Stimulated activated CD8-positive, alpha-beta memory T cell treated with anti-CD3 and anti-CD28 coated beads, Interleukin-7, amount 100 ng/mL, for 1 hour (primary cell): Measurements from ENCODE around the gene GALNT9.

Experiments used
- DNase-seq, 2 donors: peaks; one replicate each; pipeline ENCODE4 v3.0.0-alpha.2; 2020; ENCODE audit warnings: low read depth in 2 of 2

Gene GALNT9

DNA sequence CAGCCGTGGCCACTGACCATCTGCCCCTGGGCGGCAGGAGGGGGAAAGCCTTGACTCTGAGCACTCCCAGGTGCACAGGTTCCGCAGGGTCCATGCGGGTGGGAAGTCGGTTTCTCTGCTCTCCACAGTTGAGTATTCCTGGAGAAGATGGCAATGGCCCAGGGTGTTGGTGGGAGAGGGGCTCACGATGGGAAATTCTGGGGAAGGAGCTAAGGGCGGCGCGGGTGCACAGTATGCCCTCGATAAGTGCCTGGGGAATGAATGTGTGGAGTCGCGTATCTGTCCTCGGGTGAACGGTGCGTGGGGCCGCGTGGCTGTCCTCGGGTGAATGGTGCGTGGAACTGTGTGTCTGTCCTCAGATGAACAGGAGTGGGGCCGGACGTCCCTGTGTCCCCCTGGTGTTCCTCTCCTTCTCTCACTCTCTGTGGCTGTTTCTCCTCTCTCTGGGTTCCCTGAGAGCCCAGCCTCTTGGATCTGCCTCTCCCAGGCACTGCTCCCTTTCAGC lies 147.1 kb downstream of the GALNT9 start:
- DNase-seq = no peak

DNA sequence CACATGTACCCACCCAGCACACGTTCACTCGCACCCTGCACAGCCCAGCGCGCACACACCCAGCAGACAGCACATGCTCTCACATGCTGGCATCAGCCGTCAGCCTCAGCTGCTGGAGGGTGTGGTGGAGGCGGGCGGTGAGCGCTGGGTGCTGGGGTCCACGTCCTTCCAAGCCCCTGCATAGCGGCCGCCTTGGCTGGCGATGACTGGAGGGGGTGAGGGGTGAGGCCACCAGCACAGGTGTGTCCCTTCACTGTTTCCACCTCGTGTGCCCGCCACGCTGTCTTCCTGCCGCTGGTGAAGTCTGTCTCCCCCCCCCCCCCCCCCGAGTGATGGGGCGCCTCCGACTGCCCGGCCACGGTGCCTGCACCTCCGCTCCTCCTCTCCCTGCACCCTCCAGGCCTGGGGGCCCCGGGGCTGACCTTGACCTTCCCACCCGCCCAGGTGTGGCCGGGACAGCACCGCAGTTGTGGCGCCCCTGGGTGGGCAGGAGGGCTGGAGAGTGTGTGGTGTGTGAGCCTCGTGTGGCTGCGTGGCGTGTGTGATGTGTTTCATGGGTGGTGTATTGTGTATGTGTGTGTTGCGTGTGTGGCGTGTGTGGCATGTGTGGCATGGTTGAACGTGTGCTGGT lies 147.7 kb downstream of the GALNT9 start:
- DNase-seq = no peak

DNA sequence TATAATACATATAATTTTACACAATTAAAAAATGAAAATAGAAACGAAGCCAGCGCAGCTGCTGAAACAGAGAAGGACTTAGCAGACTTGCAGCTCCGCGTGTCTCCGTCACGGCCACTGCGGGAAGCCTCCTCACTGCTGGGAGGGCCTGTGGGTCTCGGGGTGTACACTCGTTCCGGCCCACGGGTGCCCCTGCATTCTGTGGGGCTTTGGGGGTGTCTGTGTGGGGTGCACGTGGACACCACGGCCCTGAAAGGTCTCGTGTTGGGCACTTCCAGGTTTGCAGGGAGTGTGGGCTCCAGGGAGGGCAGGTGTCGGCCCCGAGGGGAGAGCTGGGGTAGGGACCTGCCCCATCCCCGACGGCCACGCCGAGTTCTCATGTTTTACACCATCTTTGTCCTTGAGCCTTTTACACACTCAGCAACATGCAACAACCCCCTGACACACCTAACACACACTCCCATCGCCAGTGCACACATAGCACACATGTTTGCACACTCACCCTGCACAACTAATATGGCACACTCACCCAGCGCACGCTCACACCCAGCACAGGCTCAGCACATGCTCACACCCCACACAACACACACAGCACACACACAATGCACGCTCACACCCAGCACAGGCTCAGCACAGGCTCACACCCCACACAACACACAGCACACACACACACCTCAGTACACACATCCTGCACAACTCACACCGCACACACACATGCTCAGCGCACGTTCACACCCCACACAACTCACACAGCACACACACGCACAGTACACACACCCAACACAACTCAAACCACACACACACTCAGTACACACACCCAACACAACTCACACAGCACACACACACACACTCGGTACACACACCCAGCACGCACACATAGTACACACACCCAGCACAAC lies 148.5 kb downstream of the GALNT9 start:
- DNase-seq = no peak

DNA sequence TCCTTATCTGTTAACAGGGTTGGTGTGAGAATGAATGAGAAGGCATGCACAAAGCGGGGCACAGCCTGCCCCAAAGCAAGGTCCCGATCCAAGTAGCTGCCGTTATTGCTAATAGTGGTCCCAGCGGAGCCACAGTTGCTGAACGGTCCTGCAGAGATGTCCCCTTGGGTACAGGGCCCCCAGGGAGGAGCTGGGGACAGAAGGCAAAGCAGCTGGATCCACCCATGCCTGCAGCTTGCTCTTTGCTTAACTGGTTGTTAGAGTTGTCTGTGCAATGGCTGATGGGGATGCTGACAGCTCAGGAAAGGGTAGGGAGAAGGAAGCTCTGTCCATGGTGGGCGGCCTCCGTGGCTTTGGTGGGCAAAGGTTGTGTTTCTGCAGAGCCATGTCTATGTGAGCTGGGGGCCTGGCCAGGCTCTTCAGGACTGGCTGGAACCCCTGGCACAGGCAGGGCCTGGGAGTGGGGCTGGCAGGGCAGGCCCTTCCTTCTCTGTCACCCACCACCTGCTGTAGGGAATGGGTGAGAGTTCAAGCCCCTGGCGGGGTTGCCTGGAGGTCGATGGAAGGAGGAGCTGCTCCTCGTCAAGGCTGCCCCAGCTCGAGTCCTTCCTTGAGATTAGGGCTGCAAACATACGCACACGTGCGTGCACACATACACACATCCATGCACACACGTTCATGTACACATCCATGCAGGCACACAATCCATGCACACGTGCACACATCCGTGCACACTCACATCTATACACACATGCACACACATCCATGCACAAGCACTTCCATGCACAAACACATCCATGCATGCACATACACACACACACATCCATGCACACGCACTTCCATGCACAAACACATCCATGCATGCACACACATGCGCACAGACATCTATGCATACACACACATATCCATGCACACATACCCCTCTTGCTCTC lies 149.7 kb downstream of the GALNT9 start:
- no peak for DNase-seq

DNA sequence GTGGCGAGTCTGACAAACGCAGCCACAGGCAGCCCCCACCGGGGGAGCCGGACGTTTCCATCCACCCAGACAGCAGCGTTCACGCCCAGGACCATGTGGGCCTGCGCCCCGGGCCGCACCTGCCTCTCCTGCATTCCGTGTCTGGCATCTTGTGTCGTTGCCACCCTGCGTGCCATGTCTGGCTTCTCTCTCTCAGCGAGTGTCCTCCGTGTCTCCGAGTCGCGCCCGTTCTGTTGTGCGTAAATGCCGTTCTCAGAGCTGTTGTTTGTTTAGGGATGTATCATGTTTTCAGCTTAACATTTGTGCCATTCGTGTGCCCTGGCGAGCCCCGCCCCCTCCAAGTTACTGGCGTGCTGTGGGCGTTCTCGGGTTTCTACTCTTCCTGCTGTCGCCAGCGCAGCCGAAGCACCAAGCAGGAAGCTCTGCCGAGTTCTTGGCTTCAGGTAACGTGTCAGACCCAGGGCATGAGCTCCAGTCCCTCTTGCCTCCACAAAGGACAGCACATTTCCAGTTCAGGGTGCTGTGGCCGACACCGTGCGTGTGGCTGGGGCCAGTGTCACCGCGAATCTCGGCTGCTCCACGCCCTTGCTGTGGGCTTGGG lies 150.5 kb downstream of the GALNT9 start:
- no peak for DNase-seq

DNA sequence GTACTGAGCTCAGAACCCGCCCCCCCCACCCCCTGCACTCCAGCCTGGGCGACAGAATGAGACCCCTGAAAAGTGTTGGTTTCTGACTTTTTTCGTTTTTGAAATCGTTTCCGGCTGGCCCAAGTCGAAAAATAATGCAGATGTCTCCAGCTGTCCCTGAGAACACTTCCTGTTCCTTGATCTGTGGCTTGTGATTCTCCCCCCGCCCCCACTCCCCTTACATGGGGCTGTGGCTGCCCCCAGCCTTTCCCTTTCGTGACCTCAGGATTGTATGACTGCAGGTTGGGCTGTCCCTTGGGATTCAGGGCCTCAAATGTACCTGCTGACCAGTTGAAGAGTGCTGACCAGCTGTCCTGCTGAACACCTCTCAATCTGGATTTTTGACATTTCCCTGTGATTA lies 151.1 kb downstream of the GALNT9 start:
- DNase-seq = no peak

DNA sequence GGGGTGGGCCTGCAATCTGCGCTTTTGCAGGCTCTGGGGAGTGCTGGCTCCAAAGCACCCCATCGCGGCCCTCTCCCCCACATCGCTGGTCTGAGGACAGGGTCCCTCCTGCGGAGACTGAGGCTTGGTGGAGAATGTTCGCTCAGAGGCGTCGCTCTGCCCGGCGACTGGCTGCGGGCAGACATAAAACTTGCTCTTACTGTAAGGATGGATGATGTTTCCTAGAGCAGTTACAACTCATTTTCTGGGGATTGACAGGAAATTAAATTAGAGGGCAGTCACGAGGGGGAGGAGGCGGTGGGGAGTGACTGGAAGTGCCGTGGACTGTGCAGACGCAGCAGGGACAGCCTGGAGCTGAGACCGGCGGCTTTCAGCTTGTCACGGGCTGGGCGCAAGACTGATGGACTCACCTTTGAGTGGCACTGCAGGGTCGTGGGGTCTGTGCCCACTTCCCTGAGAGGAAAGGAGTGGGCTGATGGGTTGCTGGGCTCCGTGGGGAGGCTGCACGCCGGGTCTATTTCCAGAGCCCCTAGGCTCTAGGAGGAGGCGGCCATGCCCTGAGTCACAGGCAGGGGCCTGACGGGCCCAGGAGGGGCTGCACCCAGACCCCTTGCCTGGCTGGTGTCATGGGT lies 152.4 kb downstream of the GALNT9 start:
- DNase-seq = no peak

DNA sequence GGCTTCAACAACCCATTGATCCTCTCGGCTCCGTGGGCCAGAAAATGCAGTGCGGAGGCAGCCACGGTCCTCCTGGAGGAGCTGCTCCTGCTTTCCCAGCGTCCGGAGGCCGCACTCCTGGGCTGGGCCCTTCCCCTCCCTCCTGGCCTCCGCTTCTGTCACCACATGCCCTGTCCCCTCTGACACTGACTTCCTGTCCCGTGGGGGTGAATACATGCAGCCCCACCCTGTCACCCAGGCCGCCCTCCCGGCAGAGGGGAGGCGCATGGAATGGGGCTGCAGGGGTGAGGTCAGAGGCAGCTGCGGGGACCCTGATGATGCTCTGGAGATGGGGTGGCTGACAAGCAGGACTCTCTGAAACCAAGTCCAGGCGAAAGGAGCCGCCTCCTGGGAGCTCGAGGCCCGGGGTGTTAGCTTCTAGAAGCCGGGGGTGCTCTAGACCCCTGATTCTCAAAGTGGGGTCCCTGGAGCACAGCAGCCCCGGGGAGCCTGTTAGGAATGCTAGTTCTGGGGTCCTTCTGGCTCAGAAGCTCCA lies 152.9 kb downstream of the GALNT9 start:
- no peak for DNase-seq

DNA sequence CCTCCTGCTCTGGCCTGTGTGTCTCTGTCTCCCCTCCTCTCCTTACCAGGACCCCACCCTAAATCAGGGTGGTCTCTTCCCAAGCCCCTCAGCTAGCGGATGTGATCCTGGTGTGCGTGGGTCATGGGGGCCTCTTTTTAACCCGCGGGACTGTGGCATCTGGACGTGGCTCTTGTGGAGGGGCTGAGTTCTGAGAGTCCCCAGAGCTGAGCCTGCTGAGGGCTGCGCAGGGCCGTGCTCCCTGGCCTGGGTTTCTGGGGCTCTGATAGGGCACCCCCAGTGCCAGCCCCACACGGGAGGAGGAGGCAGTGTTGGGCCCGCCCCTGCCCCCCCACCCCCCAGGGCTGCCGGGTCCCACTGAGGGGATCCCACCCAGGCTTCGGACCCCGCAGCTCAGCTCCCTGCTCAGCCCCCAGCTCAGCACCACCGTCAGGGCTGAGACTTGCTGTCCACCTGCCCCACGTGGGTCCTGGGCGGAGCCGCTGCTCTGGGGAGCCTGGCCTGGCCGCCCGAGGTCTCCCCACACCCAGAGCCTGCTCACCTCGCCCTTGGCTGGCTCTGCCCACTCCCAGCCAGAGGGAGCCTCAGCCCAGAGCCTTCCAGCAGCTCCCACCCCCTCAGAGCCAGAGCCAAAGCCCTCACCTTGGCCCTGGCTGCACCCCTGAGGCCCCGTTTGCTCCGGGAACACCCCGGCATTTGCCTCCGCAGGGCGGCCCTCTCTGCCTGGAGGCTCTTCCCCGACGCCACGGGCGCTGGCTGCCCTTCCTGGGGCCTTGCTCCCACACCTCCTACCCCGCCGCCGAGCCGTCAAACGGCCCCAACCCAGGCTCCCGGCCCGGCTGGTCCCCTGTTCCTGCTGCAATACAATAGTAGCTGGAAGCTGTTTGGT lies 153.6 kb downstream of the GALNT9 start:
- DNase-seq = no peak

DNA sequence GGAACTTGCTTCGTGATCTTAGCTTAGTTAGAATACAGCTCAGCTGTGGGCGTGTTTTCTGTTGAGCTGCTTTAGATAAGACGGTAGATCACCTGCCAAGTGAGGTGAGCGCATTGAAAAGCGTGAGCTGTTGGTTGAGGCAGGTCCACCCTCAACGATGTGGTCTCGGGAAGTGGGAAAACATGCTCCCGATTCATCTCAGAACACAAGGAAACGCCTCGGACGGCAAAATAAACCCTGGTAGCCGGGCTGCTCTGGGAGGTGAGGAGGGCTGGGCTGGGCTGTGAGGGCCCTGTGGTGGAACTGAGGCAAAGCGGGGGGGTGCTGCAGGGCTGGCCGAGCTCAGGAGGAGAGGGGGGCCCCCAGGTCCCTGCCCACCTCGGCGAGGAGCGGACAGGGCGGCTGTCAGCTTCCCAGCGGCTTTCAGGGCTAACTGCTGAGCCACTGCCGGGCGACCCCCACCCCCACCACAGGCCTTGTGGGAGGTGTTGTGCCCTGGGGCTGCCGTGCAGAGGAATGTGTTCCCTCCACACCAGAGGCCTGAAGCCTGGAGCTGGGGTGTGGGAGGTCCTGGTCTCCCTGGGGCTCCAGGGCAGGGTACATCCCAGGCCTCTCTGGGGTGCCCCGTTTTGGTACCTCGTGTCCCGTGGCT lies 154.4 kb downstream of the GALNT9 start:
- DNase-seq = no peak

DNA sequence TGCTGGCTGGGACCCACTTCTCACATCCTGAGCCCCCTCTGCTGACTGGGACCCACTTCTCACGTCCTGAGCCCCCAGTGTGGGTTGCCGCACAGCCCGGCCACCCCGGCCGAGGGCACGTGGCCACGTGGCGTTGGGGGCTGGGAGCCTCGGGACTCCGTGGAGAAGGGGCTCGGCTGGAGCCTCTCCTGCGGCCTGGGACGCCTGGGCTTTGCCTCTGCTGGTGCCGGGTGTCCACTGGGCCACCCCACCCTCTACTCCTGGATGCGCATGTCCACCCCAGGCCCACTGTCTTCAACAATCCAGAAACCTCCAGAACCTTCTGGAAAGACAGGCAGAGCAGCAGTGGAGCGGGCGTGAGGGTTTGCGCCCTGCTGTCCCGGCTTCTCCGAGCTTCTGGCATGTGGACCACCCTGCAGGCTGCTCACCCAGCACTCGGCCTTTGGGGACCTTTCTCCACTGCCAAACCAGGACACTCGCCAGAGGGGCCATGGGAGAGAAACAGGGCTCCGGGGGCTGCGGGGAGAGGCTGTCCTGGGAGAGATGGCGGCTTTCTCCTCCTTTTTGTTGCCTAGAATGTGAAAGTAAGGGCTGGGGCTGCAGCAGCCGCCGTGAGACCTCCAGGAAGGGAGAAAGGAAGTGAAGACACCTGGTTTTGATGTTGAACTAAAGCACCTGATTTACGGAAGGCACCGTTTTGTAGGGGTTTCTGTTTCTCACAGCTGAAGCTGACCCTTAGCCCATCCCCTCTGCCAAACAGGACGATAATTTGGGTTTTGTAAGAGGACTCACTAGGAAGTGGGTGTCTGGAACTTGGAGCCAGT lies 155.2 kb downstream of the GALNT9 start:
- no peak for DNase-seq

DNA sequence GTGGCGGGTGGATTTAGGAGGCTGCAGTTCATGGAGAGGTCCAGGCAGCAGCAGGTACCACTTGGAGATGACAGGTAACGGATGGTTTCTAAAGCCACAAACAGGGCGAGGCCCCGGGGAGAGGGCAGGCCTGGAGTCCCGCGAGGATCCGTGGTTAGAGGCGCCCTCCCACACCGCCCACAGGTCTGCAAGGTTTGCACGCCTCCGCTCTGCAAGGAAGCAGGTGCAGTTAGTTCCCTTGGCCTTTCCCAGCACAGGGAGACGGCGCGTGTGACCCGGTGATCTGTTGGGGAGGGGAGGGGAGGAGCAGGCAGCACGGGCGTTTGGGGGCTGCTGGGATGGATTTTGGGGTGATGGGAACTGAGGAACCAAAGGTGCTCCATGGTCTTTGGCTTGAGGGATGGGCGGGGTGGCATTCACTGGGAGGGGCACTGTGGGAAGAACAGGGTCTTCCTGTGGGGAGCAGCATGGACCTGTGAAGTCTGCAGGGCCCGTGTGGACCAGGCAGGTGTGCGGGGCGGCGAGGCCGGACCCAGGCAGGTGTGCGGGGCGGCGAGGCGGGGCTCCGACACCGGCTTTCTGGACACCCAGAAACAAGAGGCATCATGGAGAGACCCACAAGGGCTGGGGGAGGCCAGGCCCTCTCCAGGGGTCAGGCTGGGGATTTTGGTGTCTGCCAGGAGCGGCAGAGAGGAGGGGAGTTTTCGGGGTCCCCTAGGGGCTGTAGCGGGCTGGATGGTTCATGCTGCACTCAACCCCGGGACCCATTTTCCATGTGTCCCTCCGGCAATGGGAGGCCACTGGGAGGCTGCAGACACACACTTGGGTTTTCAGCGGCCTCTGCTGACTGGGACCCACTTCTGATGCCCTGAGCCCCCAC lies 156.0 kb downstream of the GALNT9 start:
- no peak for DNase-seq

DNA sequence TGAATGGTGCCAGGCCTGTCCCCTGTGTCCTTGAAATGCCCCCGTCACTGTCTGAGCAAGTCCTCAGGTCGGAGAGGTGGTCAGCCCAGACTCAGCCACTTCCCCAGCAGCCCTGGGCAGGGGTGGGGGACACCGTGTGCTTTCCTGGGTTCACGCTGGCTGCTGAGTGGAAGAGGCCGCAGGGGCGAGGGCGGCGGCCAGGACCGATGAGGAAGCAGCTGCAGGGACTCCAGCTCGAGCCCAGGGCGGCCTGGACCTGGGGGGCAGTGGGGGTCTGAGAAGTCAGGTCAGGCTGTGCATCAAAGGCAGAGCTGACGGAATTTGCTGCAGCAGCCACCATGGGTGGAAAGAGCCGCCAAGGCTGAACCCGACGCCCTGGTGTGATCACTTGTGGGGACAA lies 156.8 kb downstream of the GALNT9 start:
- DNase-seq = no peak

DNA sequence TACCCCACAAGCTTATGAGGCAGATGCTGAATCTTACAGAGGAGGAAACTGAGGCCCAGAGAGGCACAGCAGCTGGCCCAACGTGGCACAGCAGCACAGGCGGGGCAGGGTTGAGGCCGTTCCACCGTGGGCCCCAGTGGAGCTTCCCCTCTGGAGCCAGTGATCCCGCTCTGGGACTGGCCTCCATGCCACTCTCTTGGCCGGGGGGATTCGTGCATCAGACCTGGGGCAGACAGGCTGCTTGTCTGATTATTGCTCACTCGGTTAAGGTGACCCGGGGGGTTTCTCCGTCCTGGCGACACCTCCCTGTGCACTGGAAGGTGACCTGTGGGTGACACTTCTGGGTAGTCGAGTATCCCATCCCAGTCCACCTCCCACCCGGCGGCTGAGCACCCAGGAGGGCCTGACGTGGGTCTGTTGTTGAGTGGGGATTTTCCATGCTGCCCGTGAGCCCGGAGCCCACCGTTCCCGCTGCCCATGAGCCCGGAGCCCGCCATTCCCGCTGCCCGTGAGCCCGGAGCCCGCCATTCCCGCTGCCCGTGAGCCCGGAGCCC lies 157.3 kb downstream of the GALNT9 start:
- no peak for DNase-seq

DNA sequence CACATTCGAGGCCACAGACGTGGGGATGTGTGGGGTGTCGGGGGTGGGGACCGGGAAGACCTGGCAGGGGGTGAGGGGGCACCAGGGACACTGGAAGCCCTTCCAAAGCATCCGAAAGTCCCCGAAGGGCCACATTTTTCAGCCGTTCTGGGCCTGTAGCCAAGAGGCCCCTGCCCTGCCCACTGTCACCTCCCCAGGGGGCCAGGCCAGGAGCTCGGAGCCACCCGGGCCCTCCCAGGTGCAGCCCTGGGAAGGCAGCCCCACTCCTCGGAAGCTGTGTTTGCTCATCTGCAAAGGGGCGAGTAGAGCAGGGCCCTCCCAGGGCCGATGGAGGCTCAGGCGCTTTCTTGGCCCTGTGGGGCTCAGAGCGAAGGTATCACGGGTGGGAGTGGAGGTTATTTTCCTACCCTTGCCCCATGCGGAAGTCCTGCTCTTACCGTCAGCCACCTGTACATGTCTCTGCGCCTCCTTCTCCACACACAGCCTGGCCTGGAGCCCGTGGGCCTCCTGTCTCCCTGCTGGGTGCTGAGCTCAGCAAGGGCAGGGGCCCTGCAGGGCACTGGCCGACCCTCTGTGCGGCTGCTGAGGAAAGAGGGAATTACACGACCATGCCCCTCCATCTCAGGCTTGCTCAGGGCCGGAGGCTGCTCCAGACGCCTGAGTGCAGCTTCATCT lies 158.0 kb downstream of the GALNT9 start:
- no peak for DNase-seq

DNA sequence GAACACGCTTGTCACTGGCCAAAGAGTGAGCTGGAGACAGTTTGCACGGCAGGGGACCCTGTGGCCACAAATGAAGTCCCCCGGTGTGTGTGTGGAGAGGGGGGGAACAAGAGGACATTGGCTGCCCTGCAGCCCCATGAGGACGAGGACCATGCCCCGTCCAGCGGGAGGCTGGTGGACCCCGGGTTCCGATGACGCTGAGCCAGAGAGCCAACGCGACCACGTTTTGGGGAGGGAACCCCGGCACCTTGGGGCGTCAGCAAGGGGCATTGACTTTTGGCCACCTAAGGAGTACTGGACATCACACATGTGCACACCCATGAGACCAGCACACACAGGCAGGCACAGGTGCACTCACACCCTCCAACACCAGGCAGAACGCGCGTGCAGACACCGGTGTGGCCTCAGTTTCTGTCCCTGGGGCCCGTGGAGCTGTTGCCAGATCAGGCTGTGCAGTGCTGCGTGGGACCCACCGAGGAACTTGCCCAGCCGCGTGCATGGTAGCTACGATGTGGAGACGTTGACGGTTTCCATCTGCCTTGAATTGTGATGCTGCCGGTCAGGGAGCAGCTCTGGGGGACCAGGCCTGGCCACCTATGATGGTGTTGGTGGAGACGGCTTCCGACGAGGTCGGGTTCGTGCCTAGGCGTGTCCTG lies 158.6 kb downstream of the GALNT9 start:
- no peak for DNase-seq
